Measurements from ENCODE around the gene MAPK8IP2.
"Not testable (repeated sequence)": the region's sequence is repeated elsewhere in the genome, so short reads cannot be mapped to it uniquely, and the experiment has no call there.

The MAPK8IP2 gene

GRCh38 chr22:50620593-50621355, 20.2 kb downstream of the MAPK8IP2 start:
- DNase-seq = no peak

- no peak for DNase-seq
Observed at GRCh38 chr22:50621356-50621880, 20.8 kb downstream of the MAPK8IP2 start.

- DNase-seq = no peak
Observed at GRCh38 chr22:50621948-50622722, 21.5 kb downstream of the MAPK8IP2 start.

GRCh38 chr22:50622723-50623327, 22.2 kb downstream of the MAPK8IP2 start:
- DNase-seq = no peak

GRCh38 chr22:50624347-50625130, 23.9 kb downstream of the MAPK8IP2 start:
- no peak for DNase-seq

GRCh38 chr22:50625131-50625567, 24.6 kb downstream of the MAPK8IP2 start:
- DNase-seq = no peak

- DNase-seq = no peak
Observed at GRCh38 chr22:50625568-50626313, 25.1 kb downstream of the MAPK8IP2 start.

- DNase-seq = no peak
Observed at GRCh38 chr22:50626314-50626849, 25.8 kb downstream of the MAPK8IP2 start.

GRCh38 chr22:50626850-50627641, 26.5 kb downstream of the MAPK8IP2 start:
- no peak for DNase-seq

- DNase-seq = peak in 1 of 2 experiments; percentile 46
Observed at GRCh38 chr22:50627642-50628542, 27.3 kb downstream of the MAPK8IP2 start, which contains the start of gene ARSA. ARSA (minus strand) TSS chr22:50628152; CDS start chr22:50627779, 373 bp downstream.

- no peak for DNase-seq
Observed at GRCh38 chr22:50628543-50629134, 28.0 kb downstream of the MAPK8IP2 start.

GRCh38 chr22:50630376-50630775, 29.8 kb downstream of the MAPK8IP2 start:
- no peak for DNase-seq

GRCh38 chr22:50633086-50633485, 32.5 kb downstream of the MAPK8IP2 start:
- DNase-seq = no peak

GRCh38 chr22:50633771-50634170, 33.2 kb downstream of the MAPK8IP2 start:
- DNase-seq = no peak

GRCh38 chr22:50635591-50635990, 35.0 kb downstream of the MAPK8IP2 start:
- no peak for DNase-seq

GRCh38 chr22:50640296-50640695, 39.7 kb downstream of the MAPK8IP2 start:
- not testable (repeated sequence) for DNase-seq

GRCh38 chr22:50640857-50641647, 40.5 kb downstream of the MAPK8IP2 start:
- DNase-seq = no peak
